Right lung (tissue), 5 donors: ENCODE measurements around the gene BEGAIN. TPM values are rescaled to one million over a fixed set of nuclear protein-coding genes. Genes with fewer than 3 reads are reported as not detected.
"Not testable (repeated sequence)": the region's sequence is repeated elsewhere in the genome, so short reads cannot be mapped to it uniquely, and the experiment has no call there.

Source experiments
- DNase-seq, 2 donors: peaks; one replicate each; pipeline ENCODE4 v3.0.0-alpha.2; 2013
- polyA plus RNA-seq, 5 donors: library from polyadenylated mRNA; unstranded; fragments of 120-200 nt; gene quantifications; one replicate each; pipeline versions ENCODE4 v1.2.1 to v1.2.3, GENCODE V29; 2013; ENCODE audit warnings: inconsistent platforms in 1 of 5, low replicate concordance in 1 of 5; ENCODE audit not compliant: insufficient read length in 5 of 5, insufficient read depth in 1 of 5

Gene BEGAIN
- polyA plus RNA-seq, 5 donors: 1.3 to 2.9 (median 2.1) TPM

GRCh38 chr14:100524933-100525243 lies 62.3 kb downstream of the BEGAIN start:
- no peak for DNase-seq

GRCh38 chr14:100524233-100524932 lies 62.8 kb downstream of the BEGAIN start:
- DNase-seq: no peak

- DNase-seq: no peak
Measured at GRCh38 chr14:100523843-100524169, 63.4 kb downstream of the BEGAIN start.

GRCh38 chr14:100523131-100523842 lies 63.9 kb downstream of the BEGAIN start:
- DNase-seq: no peak

GRCh38 chr14:100522616-100523099 lies 64.6 kb downstream of the BEGAIN start:
- DNase-seq: no peak

- not testable (repeated sequence) for DNase-seq
Measured at GRCh38 chr14:100506053-100506452, 81.2 kb downstream of the BEGAIN start.

- DNase-seq: no peak
Measured at GRCh38 chr14:100504372-100505078, 82.7 kb downstream of the BEGAIN start.

GRCh38 chr14:100503251-100503650 lies 84.0 kb downstream of the BEGAIN start:
- DNase-seq: no peak

GRCh38 chr14:100502622-100503220 lies 84.5 kb downstream of the BEGAIN start:
- DNase-seq: no peak

- DNase-seq: no peak
Measured at GRCh38 chr14:100500128-100500527, 87.1 kb downstream of the BEGAIN start.

- no peak for DNase-seq
Measured at GRCh38 chr14:100498068-100498467, 89.1 kb downstream of the BEGAIN start.

GRCh38 chr14:100495917-100496316 lies 91.3 kb downstream of the BEGAIN start:
- DNase-seq: no peak

GRCh38 chr14:100494645-100495044 lies 92.6 kb downstream of the BEGAIN start:
- DNase-seq: no peak

GRCh38 chr14:100490252-100490651 lies 97.0 kb downstream of the BEGAIN start:
- DNase-seq: no peak

- no peak for DNase-seq
Measured at GRCh38 chr14:100488057-100488456, 99.2 kb downstream of the BEGAIN start.

GRCh38 chr14:100487304-100487703 lies 99.9 kb downstream of the BEGAIN start:
- DNase-seq: no peak

Other genes starting within 250 kb of the BEGAIN start
- 10 to 100 TPM in 4 of 5 donors, 1 to 10 TPM in 1; 8.7 to 11.7 (median 10.5) TPM for gene WDR25, start 210.9 kb downstream of the BEGAIN start, polyA plus RNA-seq
- 100 to 1,000 TPM in 1 of 5 donors, 1 to 10 TPM in 3, under 1 TPM in 1; 0.41 to 117 (median 2.8) TPM for gene DLK1, start 139.5 kb upstream of the BEGAIN start, polyA plus RNA-seq
- 100 to 1,000 TPM; 278 to 559 (median 387) TPM for gene MEG3, start 238.7 kb upstream of the BEGAIN start, polyA plus RNA-seq